CD4-positive, alpha-beta memory T cell (primary cell): ENCODE results near the gene UBL5. TPM values are rescaled to one million over a fixed set of nuclear protein-coding genes. Genes with fewer than 3 reads are reported as not detected.

Experiments
- CTCF ChIA-PET: fragments of 350-600 bp; sonication (Branson Sonifier 250); formaldehyde crosslinking; loops from one replicate; lab custom pipeline; 2021; ENCODE audit warnings: inconsistent platforms; ENCODE audit not compliant: partially characterized antibody; lab: Charles Lee
- POLR2A ChIA-PET: fragments of 350-600 bp; sonication (Branson Sonifier 250); formaldehyde crosslinking; loops from one replicate; lab custom pipeline; 2021; ENCODE audit not compliant: partially characterized antibody; lab: Charles Lee
- DNase-seq, 5 donors: peaks; one replicate each; pipeline versions ENCODE4 v3.0.0 to v3.0.0-alpha.2; 2020 to 2022; ENCODE audit warnings: mixed read lengths in 1 of 5
- H3K27ac ChIP-seq: one replicate; pipeline ENCODE4 v1.7.0; 2013; ENCODE audit warnings: low read depth, low read length
- H3K27me3 ChIP-seq: 2 replicates; pipeline ENCODE4 v1.7.0; 2013; ENCODE audit warnings: mild to moderate bottlenecking, low read length, moderate library complexity; ENCODE audit not compliant: insufficient read depth
- H3K36me3 ChIP-seq: 2 replicates; pipeline ENCODE4 v1.7.0; 2013; ENCODE audit warnings: mild to moderate bottlenecking, low read length, moderate library complexity; ENCODE audit not compliant: insufficient read depth
- H3K4me1 ChIP-seq: 2 replicates; pipeline ENCODE4 v1.7.0; 2013; ENCODE audit warnings: mild to moderate bottlenecking, low read length, moderate library complexity; ENCODE audit not compliant: insufficient read depth
- H3K4me3 ChIP-seq, 2 donors: one replicate each; pipeline ENCODE4 v1.7.0; 2013; ENCODE audit warnings: low read length in 2 of 2, mild to moderate bottlenecking in 1 of 2
- H3K9me3 ChIP-seq, 2 donors: one replicate each; pipeline ENCODE4 v1.7.0; 2013; ENCODE audit warnings: low read length in 2 of 2, control low read depth in 1 of 2; ENCODE audit not compliant: control insufficient read depth in 1 of 2
- H3K27ac Mint-ChIP-seq, 7 donors: one replicate each; pipeline ENCODE4 v1.8.0; 2020 to 2021; ENCODE audit warnings: mixed read lengths in 7 of 7, mild to moderate bottlenecking in 6 of 7, inconsistent platforms in 3 of 7, moderate library complexity in 3 of 7
- H3K27me3 Mint-ChIP-seq, 2 donors: one replicate each; pipeline ENCODE4 v1.8.0; 2020 to 2021; ENCODE audit warnings: mixed read lengths in 2 of 2
- H3K36me3 Mint-ChIP-seq, 2 donors: one replicate each; pipeline ENCODE4 v1.8.0; 2020 to 2021; ENCODE audit warnings: mixed read lengths in 2 of 2, inconsistent platforms in 1 of 2, mild to moderate bottlenecking in 1 of 2
- H3K4me1 Mint-ChIP-seq, 4 donors: one replicate each; pipeline ENCODE4 v1.8.0; 2020 to 2021; ENCODE audit warnings: mixed read lengths in 4 of 4, mild to moderate bottlenecking in 1 of 4
- H3K4me3 Mint-ChIP-seq, 8 donors: one replicate each; pipeline ENCODE4 v1.8.0; 2020 to 2021; ENCODE audit warnings: mixed read lengths in 8 of 8, mild to moderate bottlenecking in 7 of 8, moderate library complexity in 6 of 8, inconsistent platforms in 3 of 8
- H3K9me3 Mint-ChIP-seq, 8 donors: one replicate each; pipeline ENCODE4 v1.8.0; 2020 to 2021; ENCODE audit warnings: mixed read lengths in 8 of 8, mild to moderate bottlenecking in 5 of 8, inconsistent platforms in 3 of 8, moderate library complexity in 1 of 8
- intact Hi-C: fragments of 100-400 bp; cut with micrococcal nuclease; formaldehyde crosslinking; loops from one replicate; pipeline ENCODE4 v1.15.1; 2023
- polyA plus RNA-seq, 2 donors: library from polyadenylated mRNA; unstranded; fragments of 300-500 nt; fragmentation: Illumina TruSeq; gene quantifications; one replicate each; pipeline ENCODE4 v1.2.3, GENCODE V29; 2021
- total RNA-seq, 2 experiments: library from RNA; stranded (reverse); gene quantifications; one replicate each; pipeline ENCODE4 v1.2.3, GENCODE V29; 2021

UBL5 gene
- total and polyA plus RNA-seq, 4 experiments from 2014 or later, result 241 to 753 (median 475) TPM

- Mint-ChIP-seq H3K27me3 (no peaks in the 10 kb centered on the region), H3K9me3 (no peaks in the 10 kb centered on the region), H3K4me3 (peak overlapping the region in 7 of 8 donors; percentile 45 to 85 (median 77)), H3K36me3 (no peaks in the 10 kb centered on the region), H3K4me1 (peaks cover 33 to 58% (median 46%) of the 10 kb centered on the region in 4 donors), H3K27ac (peak overlapping the region; percentile 38 to 95 (median 74))
- H3K4me3 ChIP-seq, result no peak overlapping the region
- CTCF ChIA-PET, result interaction anchor here (0.7 kb wide), 1 partner anchor 392 kb away, joined by 3 read pairs; no protein-coding TSS in a partner anchor
- no peaks in the 10 kb centered on the region for H3K36me3 ChIP-seq
- H3K4me1 ChIP-seq, result peaks cover 63% of the 10 kb centered on the region
- intact Hi-C loops, result loop anchor here (1.0 kb wide), 2 partner anchors 8 to 31 kb away; partner anchors contain the start of gene PIN1
- no peaks in the 10 kb centered on the region for H3K27me3 ChIP-seq
- no peaks in the 10 kb centered on the region for H3K9me3 ChIP-seq
- DNase-seq, result peak; percentile 67 to 76 (median 70)
- POLR2A ChIA-PET, result interaction anchor here (1.2 to 2.7 kb wide), 3 partner anchors 8 to 38 kb away, joined by 7 to 9 read pairs (median 9); partner anchors contain the start of genes PIN1 and UBL5
- H3K27ac ChIP-seq, result no peak overlapping the region
Observed at GRCh38 chr19:9865732-9866501, 38.2 kb downstream of the UBL5 start.

GRCh38 chr19:9868983-9869617, 41.4 kb downstream of the UBL5 start:
- Mint-ChIP-seq H3K9me3 (no peaks in the 10 kb centered on the region), H3K4me3 (no peak overlapping the region), H3K27me3 (no peaks in the 10 kb centered on the region), H3K4me1 (peaks cover 13 to 27% (median 20%) of the 10 kb centered on the region in 4 donors), H3K36me3 (no peaks in the 10 kb centered on the region), H3K27ac (no peak overlapping the region)
- DNase-seq, result no peak
- no peaks in the 10 kb centered on the region for H3K27me3 ChIP-seq
- peaks cover 31% of the 10 kb centered on the region for H3K4me1 ChIP-seq
- intact Hi-C loops, result no loop called here
- POLR2A ChIA-PET, result no interaction called here
- H3K27ac ChIP-seq, result no peak overlapping the region
- H3K9me3 ChIP-seq, result no peaks in the 10 kb centered on the region
- CTCF ChIA-PET, result interaction anchor here (0.7 kb wide), 1 partner anchor 94 kb away, joined by 3 read pairs; no protein-coding TSS in a partner anchor
- H3K4me3 ChIP-seq, result no peak overlapping the region
- no peaks in the 10 kb centered on the region for H3K36me3 ChIP-seq

- ChIA-PET POLR2A (interaction anchor here (1.0 kb wide), 1 partner anchor 37 kb away, joined by 3 read pairs; the partner anchor contains the start of gene PIN1), CTCF (no interaction called here)
- Histone ChIP-seq H3K27ac (no peak overlapping the region), H3K4me1 (peaks cover 6% of the 10 kb centered on the region), H3K36me3 (no peaks in the 10 kb centered on the region), H3K9me3 (no peaks in the 10 kb centered on the region), H3K27me3 (no peaks in the 10 kb centered on the region), H3K4me3 (no peak overlapping the region)
- Mint-ChIP-seq H3K27ac (peak overlapping the region in 1 of 7 donors; percentile 46), H3K36me3 (no peaks in the 10 kb centered on the region), H3K27me3 (no peaks in the 10 kb centered on the region), H3K4me3 (no peak overlapping the region), H3K4me1 (peaks cover under 1 to 7% (median 3%) of the 10 kb centered on the region in 4 donors), H3K9me3 (no peaks in the 10 kb centered on the region)
- DNase-seq, result no peak
- intact Hi-C loops, result no loop called here
Observed at GRCh38 chr19:9871626-9872338, 44.1 kb downstream of the UBL5 start.

DNA sequence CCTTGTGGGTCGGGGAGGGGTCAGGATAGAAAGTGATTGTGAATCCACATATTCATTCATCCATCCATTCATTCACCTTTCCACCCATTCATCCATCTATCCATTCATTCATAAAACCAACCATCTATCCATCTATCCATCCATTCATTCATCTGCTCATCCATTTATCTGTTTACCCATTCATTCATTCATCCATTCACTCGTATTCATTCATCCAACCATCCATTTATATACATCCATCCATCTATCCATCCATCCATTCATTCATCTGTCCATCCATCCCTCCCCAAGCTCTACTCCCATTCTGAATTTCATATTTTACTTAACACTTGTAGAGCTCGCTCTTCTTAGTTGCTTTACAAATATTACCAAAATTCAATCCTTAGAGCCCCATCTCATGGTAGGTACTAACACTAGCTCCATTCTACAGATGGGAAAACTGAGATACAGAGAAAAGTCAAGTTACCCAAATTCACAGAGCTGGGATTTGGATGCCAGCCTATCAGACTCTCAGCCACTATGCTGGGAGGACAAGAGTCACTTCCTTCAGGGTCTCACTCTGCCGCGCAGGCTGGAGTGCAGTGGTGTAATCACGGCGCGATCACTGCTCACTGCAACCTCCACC, 45.0 kb downstream of the UBL5 start:
- Mint-ChIP-seq H3K36me3 (no peaks in the 10 kb centered on the region), H3K27ac (no peak overlapping the region), H3K4me3 (no peak overlapping the region), H3K27me3 (no peaks in the 10 kb centered on the region), H3K4me1 (no peaks in the 10 kb centered on the region), H3K9me3 (no peaks in the 10 kb centered on the region)
- intact Hi-C loops, result no loop called here
- Histone ChIP-seq H3K27ac (no peak overlapping the region), H3K9me3 (no peaks in the 10 kb centered on the region), H3K4me1 (no peaks in the 10 kb centered on the region), H3K4me3 (no peak overlapping the region), H3K36me3 (no peaks in the 10 kb centered on the region), H3K27me3 (no peaks in the 10 kb centered on the region)
- ChIA-PET POLR2A (interaction anchor here (0.6 to 1.0 kb wide), 2 partner anchors 37 to 47 kb away, joined by 3 read pairs; partner anchors contain the start of gene PIN1), CTCF (interaction anchor here (1.2 kb wide), 1 partner anchor 26 kb away, joined by 3 read pairs; no protein-coding TSS in a partner anchor)
- DNase-seq, result no peak

DNA sequence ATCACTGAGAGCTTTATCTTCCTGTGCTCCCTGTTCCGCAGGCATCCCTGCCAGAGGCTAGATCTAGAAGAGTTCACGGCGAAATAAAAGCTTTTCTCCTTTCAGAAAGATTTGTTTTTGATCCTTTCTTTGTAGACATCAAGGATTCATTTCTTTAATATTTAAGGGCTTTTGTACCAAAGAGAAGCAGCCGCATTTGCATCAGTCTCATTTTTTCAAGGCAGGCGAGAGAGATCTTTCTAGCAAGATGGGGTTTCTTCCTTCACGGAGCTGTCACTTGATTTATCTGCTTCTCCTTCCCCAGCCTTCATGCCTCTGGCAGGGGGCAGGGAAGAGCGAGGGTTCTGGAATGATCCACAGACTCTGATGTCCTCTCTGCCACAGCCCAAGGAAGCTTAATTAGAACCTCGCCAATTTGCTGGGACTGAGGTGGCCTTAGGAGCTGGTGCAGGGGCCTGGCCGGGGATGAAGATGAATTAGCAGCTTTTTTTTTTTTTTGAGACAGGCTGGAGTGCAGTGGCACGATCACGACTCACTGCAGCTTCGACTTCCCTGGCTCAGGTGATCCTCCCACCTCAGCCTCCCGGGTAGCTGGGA, 47.4 kb downstream of the UBL5 start:
- no peak overlapping the region for H3K4me3 ChIP-seq
- H3K4me1 Mint-ChIP-seq, result peaks cover 0 to 2% (median 0%) of the 10 kb centered on the region in 4 donors
- no peak overlapping the region for H3K27ac ChIP-seq
- H3K27ac Mint-ChIP-seq, result no peak overlapping the region
- ChIA-PET POLR2A (interaction anchor here (0.9 kb wide), 1 partner anchor 8 kb away, joined by 4 read pairs; no protein-coding TSS in a partner anchor), CTCF (interaction anchor here (1.0 to 1.1 kb wide), 2 partner anchors 18 to 28 kb away, joined by 3 to 6 read pairs; no protein-coding TSS in a partner anchor)
- intact Hi-C loops, result no loop called here
- no peaks in the 10 kb centered on the region for H3K27me3 ChIP-seq
- H3K36me3 ChIP-seq, result no peaks in the 10 kb centered on the region
- no peak for DNase-seq
- no peaks in the 10 kb centered on the region for H3K9me3 ChIP-seq
- no peaks in the 10 kb centered on the region for H3K36me3 Mint-ChIP-seq
- H3K27me3 Mint-ChIP-seq, result peaks cover 0 to 2% of the 10 kb centered on the region in 2 donors
- no peak overlapping the region for H3K4me3 Mint-ChIP-seq
- H3K9me3 Mint-ChIP-seq, result no peaks in the 10 kb centered on the region
- H3K4me1 ChIP-seq, result no peaks in the 10 kb centered on the region

DNA sequence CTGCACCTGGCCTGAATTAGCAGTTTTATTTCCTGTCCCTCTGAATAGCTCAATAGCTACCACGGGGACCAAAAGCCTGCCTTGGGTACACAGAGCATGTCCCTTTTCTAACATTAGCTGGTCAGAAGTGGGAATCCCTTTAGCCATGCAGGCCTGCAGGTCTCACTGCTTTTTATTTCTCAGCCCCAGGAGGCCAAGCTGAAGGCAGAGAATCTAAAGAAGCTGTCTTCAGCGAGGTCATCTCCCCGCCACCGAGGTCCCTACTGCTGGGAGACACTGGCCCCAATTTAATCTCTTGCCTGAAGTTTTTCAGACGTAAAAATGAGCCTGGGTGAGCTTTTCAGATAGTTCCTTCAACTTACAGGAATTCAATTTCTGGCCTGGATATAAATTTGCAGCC, 48.1 kb downstream of the UBL5 start:
- no peaks in the 10 kb centered on the region for H3K36me3 ChIP-seq
- POLR2A ChIA-PET, result interaction anchor here (0.9 kb wide), 1 partner anchor 9 kb away, joined by 4 read pairs; no protein-coding TSS in a partner anchor

More for the DNA sequence above, 48.1 kb downstream of the UBL5 start:
- CTCF ChIA-PET, result interaction anchor here (1.0 kb wide), 1 partner anchor 28 kb away, joined by 3 read pairs; no protein-coding TSS in a partner anchor
- Mint-ChIP-seq H3K4me3 (no peak overlapping the region), H3K36me3 (no peaks in the 10 kb centered on the region), H3K9me3 (no peaks in the 10 kb centered on the region), H3K4me1 (peaks cover 0 to 2% (median 0%) of the 10 kb centered on the region in 4 donors), H3K27me3 (peaks cover 0 to 2% of the 10 kb centered on the region in 2 donors), H3K27ac (no peak overlapping the region)
- Histone ChIP-seq H3K9me3 (no peaks in the 10 kb centered on the region), H3K27ac (no peak overlapping the region), H3K4me3 (no peak overlapping the region), H3K27me3 (no peaks in the 10 kb centered on the region), H3K4me1 (no peaks in the 10 kb centered on the region)
- DNase-seq, result no peak
- intact Hi-C loops, result no loop called here
